ENCODE results near the gene S100A1.
"Not testable (repeated sequence)": the region's sequence is repeated elsewhere in the genome, so short reads cannot be mapped to it uniquely, and the experiment has no call there.

S100A1 gene

DNA sequence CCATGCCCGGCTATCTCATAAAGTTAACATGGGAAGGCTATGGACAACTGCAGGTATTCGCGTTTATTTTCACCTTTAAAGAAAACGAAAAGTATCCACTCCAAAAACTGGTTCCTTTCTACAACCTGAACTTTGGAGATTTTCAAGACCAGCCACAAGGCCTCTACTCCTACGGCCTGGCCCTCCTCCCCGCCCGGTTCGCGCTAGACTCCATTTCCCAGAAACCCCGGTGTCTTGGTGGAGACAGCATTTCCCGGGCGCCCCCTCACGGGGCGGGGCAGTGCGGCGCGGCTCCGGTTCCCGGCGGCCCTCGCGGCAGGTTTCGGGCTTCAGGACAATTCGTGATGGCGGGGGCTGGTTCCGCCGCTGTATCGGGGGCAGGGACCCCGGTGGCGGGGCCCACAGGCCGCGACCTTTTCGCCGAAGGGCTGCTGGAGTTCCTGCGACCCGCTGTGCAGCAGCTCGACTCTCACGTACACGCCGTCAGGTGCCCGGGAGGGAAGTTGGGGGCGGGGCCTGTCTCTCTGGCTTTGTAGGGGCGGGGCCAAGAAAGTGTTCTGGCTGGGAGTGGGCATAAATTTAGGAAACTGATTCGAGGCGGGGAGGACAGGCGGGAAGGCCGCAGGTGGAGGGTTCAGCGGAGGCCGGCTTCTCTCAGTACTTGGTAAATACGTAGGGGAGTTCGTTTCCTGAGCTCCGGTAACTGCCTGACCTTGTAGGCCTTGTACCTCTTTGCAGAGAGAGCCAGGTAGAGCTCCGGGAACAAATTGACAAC lies 30.4 kb downstream of the S100A1 start, which contains the start of gene SNAPIN:
Gene SNAPIN, plus strand, starts transcription at position 304 of the 775 bp plus-strand sequence. Its CDS starts 41 bp downstream, at position 345.
- DNase-seq (ENCODE audit: low read depth) = peak; percentile 83

DNA sequence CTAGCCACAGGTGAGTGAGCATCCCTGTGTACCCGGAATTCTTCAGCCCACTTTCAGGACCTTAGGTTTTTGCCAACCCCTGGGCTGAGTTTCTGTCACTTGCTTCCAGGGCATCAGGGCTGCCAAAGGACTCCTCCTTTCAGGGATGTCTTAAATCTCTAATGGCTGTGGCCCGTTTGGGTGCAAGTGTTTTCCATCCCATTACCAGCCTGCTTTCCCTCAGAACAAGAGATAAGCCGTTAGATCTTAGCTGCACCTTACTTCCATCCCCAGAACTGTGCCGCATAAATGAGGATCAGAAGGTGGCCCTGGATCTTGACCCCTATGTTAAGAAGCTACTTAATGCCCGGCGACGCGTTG lies 30.9 kb downstream of the S100A1 start:
- no peak for DNase-seq (ENCODE audit: low read depth)

DNA sequence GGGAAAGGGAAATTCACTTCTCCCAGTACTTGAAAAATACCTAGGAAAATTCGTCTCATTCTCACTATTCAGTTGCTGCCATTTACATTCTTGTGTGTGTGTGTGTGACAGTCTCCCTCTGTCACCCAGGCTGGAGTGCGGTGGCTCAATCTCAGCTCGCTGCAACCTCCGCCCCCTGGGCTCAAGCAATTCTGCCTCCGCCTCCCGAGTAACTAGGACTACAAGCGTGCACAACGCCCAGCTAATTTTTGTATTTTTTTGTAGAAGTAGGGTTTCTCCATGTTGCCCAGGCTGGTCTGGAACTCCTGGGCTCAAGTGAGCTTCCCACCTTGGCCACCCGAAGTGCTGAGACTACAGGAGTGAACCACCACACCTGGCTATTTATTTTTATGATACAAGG lies 31.4 kb downstream of the S100A1 start:
- DNase-seq (ENCODE audit: low read depth) = no peak

DNA sequence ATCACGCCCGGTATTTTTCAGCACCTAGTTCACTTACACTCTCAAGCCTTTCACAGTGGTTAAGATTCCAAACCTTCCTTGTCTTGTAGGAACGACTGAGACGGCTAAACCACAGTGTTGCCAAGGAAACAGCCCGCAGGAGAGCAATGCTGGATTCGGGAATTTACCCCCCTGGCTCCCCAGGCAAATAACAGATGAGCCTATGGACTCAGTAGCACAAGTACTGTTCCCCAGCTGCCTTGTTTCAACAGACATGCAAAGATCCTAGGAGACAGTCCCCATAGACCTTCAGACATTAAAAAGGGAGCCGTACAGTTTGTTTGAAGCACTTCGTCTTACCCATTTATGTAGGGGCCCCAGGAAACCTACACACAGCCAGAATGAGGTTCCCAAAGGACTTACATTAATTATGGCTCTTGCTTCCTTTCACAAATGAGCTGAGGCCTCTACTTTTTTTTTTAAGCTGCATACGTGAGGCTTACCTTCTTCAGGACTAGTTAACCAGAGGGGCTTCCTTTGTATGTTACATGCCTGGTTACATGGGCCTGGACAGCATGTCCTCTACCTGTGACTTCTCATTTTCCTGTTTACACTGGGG lies 33.0 kb downstream of the S100A1 start:
- DNase-seq (ENCODE audit: low read depth) = no peak

DNA sequence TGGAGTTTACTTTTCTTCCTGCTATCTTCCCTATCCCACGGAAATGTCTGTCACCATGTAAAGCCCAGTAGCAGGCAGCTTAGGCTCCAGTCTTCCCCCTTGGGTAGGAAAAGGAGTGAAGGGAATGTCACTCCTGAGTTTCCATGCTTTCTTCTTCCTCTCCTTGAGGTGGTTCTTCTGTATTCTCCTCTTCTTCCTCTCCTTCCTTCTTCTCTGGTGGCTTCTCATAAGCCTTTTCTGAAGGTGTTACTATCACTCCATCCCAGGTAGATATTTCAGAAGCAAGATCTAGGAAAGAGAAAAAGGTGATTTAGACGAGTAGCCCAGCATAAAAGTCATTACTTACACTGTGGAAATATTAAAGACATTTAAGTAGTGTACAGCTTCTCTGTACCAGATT lies 34.0 kb downstream of the S100A1 start:
- no peak for DNase-seq (ENCODE audit: low read depth)

DNA sequence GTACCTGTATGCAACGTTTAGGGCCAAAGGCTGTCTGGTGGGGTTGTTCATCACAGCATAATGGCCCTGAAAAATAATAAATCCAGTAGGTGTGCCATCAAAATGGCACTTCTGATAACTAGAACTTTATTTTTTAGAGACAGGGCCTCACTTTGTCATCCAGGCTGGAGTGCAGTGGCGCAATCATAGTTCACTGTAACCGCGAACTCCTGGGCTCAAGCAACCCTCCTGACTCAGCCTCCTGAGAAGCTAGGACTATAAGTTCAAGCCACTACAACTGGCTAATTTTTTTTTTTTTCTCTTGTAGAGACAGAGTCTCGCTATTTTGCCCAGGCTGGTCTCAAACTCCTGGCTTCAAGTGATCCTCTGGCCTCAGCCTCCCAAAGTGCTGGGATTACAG lies 35.0 kb downstream of the S100A1 start:
- no peak for DNase-seq (ENCODE audit: low read depth)

DNA sequence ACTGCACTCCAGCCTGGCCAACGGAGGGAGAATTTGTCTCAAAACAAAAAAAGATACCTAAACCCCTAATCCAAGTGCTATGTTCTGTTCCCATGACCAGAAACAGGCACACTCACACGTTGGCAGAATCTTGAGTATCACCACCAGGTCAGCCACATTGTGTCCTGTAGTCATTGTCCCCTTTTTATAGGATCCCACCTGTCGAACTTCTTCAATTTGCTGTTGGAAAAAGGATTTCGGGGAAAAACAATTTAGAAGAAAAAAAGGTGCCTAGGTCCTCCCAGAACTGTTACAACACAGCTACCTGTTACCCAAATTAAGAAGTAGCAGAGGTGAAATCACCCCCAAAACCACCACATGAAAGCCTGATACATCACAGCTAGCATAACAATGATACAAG lies 39.2 kb downstream of the S100A1 start:
- no peak for DNase-seq (ENCODE audit: low read depth)

DNA sequence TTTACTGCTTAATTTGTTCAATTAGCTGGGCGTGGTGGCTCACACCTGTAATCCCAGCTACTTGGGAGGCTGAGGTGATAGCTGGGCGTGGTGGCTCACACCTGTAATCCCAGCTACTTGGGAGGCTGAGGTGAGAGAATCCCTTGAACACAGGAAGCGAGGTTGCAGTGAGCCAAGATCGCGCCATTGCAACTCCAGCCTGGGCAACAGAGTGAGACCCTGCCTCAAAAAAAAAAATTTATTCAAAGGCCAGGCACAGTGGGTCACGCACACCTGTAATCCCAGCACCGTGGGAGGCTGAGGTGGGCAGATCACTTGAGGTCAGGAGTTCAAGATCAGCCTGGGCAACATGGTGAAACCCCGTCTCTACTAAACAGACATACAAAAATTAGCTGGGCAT lies 40.4 kb downstream of the S100A1 start:
- not testable (repeated sequence) for DNase-seq (ENCODE audit: low read depth)

DNA sequence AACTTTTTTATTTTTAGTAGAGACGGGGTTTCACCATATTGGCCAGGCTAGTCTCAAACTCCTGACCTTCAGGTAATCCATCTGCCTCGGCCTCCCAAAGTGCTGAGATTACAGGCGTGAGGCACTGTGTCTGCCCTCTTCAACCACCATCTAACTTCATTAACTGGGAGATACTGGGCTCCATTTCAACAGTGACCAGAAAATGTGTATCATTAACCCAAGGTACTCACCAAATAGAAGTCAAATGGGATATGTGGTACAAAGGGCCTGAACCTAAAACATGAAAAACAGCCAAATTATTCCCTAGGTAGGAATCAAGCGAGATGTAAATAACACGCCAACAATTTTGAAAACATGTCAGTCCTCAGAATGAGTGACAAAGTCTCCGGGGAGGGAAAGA lies 41.4 kb downstream of the S100A1 start:
- no peak for DNase-seq (ENCODE audit: low read depth)

DNA sequence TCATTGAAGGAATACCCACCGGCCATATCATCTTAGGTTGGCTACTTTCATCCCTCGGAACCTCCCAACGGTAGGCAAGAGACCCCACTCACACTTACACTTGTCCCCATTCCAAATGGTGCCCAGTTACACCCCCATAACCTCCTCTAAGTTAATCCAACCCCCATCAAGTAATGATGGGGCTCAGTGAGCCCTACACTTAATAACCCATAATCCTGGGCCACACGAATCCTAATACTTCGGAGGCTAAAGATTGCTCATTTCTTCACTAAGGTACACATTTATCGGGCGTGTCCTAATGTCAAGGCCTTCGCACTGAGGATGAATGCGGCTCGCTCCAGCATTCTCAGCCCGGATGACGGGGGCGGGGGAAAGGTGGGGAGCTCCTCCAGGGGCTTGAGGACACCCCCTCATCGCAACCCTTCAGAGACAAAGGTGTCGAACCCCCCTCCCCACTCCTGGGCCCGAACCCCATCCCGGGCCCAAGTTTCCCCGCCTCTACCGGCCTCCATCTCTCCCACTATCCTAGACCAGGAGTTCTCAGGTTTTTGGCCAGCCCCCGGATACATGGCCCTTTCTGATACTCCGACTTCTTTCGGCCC lies 42.1 kb downstream of the S100A1 start:
- DNase-seq (ENCODE audit: low read depth) = no peak

DNA sequence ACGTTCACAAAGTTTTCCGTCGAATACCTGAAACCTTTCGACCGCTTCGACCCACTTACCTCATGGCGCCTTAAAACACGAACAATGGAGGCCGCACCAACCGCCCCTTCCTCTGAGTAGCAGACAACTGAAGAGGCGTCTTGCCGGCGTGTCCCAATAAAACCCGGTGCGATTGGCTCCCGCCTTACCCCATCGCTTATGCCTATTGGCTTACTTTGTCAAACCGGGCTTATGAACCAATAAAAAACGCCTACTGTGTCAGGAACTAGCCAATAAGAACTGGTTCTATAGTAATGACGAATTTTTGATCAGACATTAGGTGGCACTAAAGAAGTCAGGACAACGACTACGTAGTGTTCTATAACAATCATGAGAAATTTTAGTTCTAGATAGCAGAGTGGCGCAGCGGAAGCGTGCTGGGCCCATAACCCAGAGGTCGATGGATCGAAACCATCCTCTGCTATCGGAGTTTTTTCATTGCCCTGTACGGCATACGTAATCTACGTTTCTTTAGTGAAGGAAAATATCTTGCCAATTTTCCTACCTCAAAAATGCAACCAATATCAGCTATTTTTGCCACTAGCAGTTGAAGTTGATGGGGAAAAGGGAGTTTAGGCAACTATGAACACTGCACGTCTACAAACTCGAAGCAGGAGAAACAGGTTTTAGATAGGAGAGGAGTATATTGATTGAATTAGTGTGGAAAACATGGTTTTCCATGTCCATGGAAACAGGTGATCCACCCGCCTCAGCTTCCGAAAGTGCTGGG lies 42.8 kb downstream of the S100A1 start, which contains the start of gene ILF2:
Gene ILF2, minus strand, starts transcription at position 135 of the 769 bp plus-strand sequence. Its CDS starts 71 bp downstream, at position 64.
- peak; percentile 91 for DNase-seq (ENCODE audit: low read depth)

DNA sequence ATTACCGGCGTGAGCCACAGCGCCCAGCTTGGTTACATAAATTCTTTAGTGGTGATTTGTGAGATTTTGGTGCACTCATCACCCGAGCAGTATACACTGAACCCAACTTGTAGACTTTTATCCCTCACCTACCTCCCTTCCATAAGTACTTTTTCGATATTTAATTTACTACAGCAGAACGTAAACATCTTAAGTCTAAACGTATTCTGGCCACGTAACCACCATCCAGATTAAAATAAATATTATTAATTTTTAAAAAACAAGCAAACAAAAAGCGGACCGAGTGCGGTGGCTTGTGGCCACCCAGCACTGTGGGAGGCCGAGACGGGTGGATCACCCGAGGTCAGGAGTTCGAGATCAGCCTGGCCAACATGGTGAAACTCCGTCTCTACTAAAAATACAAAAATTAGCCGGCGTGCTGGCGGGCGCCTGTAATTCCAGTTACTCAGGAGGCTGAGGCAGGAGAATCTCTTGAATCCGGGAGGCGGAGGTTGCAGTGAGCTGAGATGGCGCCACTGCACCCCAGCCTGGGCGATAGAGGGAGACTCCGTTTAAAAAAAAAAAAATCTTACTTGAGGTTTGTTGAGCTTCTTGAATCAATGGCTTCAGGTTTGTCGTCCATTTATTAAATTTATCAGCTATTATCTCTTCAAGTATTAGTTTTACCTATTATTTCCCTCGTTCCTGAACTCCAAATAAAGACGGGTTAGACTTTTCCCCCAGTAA lies 43.6 kb downstream of the S100A1 start:
- peak; percentile 22 for DNase-seq (ENCODE audit: low read depth)

DNA sequence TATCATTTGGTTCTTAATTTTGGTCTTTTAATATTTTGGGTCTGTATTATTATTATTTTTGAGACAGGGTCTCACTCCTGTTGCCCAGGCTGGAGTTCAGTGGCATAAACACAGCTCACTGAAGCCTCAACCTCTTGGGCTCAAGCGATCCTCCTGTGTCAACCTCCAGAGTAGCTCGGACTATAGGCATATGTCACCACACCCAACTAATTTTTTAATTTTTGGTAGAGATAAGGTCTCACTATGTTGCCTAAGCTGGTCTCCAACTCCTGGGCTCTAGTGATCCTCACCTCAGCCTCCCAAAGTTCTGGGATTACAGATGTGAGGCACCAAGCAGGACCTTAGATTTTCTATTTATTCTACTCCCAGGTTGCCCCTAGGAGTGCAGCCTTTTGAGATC lies 45.3 kb downstream of the S100A1 start:
- DNase-seq (ENCODE audit: low read depth) = no peak

DNA sequence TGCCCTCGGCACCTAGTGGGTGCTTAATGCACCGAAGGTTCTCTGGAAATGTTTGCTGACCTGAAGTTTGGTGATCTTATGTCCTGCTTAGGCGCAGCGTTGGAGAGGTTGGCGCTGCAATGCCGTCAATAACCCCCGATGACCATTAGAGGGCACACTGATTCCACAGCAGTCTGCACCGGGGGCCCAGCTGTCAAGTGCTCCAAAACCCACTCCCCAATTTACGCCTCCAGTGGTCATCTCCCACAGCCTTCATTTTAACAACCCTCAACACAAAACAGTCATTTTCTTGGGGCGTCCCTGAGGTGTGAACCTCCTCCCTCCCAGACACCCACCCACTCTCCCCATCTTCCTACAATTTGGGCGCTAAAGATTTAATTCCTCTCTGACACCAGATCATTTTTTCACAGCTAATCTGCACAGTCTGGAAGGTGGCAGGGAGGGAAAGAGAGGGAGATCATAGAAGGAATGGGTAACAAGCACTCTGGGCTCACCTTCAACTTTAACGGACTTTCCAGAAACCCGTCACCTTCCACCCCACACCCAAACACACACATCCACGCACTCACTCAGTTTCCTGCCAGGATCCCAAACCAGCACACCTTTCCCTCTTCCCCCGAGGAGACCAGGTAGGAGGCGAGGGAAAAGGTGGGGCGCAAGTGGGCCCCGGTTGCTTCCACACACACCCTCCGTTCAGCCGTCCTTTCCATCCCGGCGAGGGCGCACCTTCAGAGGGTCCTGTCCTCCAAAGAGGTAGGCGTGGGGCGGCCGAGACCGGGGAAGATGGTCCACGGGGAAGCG lies 49.7 kb downstream of the S100A1 start:
- DNase-seq (ENCODE audit: low read depth) = no peak

DNA sequence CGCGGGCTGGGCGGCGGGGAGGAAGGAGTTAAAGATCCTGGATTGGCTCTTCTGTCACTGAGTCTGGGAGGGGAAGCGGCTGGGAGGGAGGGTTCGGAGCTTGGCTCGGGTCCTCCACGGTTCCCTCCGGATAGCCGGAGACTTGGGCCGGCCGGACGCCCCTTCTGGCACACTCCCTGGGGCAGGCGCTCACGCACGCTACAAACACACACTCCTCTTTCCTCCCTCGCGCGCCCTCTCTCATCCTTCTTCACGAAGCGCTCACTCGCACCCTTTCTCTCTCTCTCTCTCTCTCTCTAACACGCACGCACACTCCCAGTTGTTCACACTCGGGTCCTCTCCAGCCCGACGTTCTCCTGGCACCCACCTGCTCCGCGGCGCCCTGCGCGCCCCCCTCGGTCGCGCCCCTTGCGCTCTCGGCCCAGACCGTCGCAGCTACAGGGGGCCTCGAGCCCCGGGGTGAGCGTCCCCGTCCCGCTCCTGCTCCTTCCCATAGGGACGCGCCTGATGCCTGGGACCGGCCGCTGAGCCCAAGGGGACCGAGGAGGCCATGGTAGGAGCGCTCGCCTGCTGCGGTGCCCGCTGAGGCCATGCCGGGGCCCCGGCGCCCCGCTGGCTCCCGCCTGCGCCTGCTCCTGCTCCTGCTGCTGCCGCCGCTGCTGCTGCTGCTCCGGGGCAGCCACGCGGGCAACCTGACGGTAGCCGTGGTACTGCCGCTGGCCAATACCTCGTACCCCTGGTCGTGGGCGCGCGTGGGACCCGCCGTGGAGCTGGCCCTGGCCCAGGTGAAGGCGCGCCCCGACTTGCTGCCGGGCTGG lies 50.5 kb downstream of the S100A1 start, which contains the start of gene NPR1:
Gene NPR1, plus strand, starts transcription at position 170 of the 818 bp plus-strand sequence. Its CDS starts 421 bp downstream, at position 591.
- no peak for DNase-seq (ENCODE audit: low read depth)

DNA sequence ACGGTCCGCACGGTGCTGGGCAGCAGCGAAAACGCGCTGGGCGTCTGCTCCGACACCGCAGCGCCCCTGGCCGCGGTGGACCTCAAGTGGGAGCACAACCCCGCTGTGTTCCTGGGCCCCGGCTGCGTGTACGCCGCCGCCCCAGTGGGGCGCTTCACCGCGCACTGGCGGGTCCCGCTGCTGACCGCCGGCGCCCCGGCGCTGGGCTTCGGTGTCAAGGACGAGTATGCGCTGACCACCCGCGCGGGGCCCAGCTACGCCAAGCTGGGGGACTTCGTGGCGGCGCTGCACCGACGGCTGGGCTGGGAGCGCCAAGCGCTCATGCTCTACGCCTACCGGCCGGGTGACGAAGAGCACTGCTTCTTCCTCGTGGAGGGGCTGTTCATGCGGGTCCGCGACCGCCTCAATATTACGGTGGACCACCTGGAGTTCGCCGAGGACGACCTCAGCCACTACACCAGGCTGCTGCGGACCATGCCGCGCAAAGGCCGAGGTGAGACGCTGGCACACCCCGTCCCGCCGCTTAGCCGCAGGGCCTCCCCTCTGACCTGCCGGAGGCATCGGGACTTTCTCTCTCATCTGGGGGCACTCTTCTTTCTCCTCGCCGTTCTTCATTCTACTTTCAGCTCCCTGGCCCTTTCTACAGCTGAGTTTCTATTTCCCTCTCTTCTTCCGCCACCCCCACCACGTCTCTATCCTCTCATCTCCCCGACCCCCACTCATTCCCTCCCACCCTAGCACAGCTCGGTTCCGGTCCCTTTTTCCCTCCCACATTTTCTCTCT lies 51.3 kb downstream of the S100A1 start:
- DNase-seq (ENCODE audit: low read depth) = peak; percentile 17

DNA sequence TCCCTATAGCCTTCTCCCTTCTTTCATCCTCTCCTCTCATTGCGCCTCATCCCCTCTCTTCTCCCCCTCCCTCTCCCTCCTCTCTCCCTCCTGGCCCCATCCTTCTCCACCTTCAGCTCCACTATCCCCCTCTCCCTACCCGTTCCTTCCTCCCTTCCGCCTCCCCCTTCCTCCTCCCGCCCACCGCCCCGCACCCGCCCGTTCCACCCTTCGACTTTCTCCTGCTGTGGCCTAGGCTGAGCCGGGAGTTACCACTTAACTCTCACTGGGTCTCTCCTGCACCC lies 51.8 kb downstream of the S100A1 start:
- no peak for DNase-seq (ENCODE audit: low read depth)
